Stimulated activated CD8-positive, alpha-beta memory T cell treated with anti-CD3 and anti-CD28 coated beads, Interleukin-15, amount 100 ng/mL, for 1 hour (primary cell): ENCODE measurements around the gene UNC13B.
"Not testable (repeated sequence)": the region's sequence is repeated elsewhere in the genome, so short reads cannot be mapped to it uniquely, and the experiment has no call there.

ENCODE experiments used
- DNase-seq: peaks from one replicate; pipeline ENCODE4 v3.0.0-alpha.2; 2020; ENCODE audit warnings: low read depth

The UNC13B gene

GRCh38 chr9:35380039-35380438 lies 218.2 kb downstream of the UNC13B start:
- no peak for DNase-seq

- DNase-seq, result no peak
Observed at GRCh38 chr9:35380619-35381018, 218.8 kb downstream of the UNC13B start.

GRCh38 chr9:35385042-35385441 lies 223.2 kb downstream of the UNC13B start:
- no peak for DNase-seq

- no peak for DNase-seq
Observed at GRCh38 chr9:35395076-35395705, 233.4 kb downstream of the UNC13B start.

- no peak for DNase-seq
Observed at GRCh38 chr9:35395706-35396101, 233.9 kb downstream of the UNC13B start.

GRCh38 chr9:35396560-35397215 lies 234.9 kb downstream of the UNC13B start:
- no peak for DNase-seq

- no peak for DNase-seq
Observed at GRCh38 chr9:35397216-35397698, 235.4 kb downstream of the UNC13B start.

GRCh38 chr9:35397923-35398322 lies 236.1 kb downstream of the UNC13B start:
- no peak for DNase-seq

GRCh38 chr9:35398651-35399335 lies 237.0 kb downstream of the UNC13B start:
- no peak for DNase-seq

GRCh38 chr9:35404865-35405264 lies 243.1 kb downstream of the UNC13B start:
- no peak for DNase-seq

- DNase-seq, result no peak
Observed at GRCh38 chr9:35406183-35406959, 244.6 kb downstream of the UNC13B start.

- no peak for DNase-seq
Observed at GRCh38 chr9:35407846-35408245, 246.0 kb downstream of the UNC13B start.

GRCh38 chr9:35409434-35409833 lies 247.6 kb downstream of the UNC13B start:
- DNase-seq, result not testable (repeated sequence)

GRCh38 chr9:35414889-35415288 lies 253.1 kb downstream of the UNC13B start:
- no peak for DNase-seq

- no peak for DNase-seq
Observed at GRCh38 chr9:35415402-35416097, 253.7 kb downstream of the UNC13B start.

- no peak for DNase-seq
Observed at GRCh38 chr9:35416098-35416427, 254.3 kb downstream of the UNC13B start.

GRCh38 chr9:35422346-35422745 lies 260.5 kb downstream of the UNC13B start:
- no peak for DNase-seq

GRCh38 chr9:35422753-35423152 lies 260.9 kb downstream of the UNC13B start:
- no peak for DNase-seq

GRCh38 chr9:35423499-35423898 lies 261.7 kb downstream of the UNC13B start:
- DNase-seq, result no peak

- no peak for DNase-seq
Observed at GRCh38 chr9:35424356-35425352, 262.8 kb downstream of the UNC13B start.

- no peak for DNase-seq
Observed at GRCh38 chr9:35426627-35427026, 264.8 kb downstream of the UNC13B start.
